ENCODE results near the gene EIF4E3.

EIF4E3 gene

GRCh38 chr3:71685686-71686085, 39.5 kb downstream of the EIF4E3 start:
- no peaks in the 10 kb centered on the region for H3K9me3 ChIP-seq (replicated peaks in 1 of 11)
- no peak overlapping the region for H3K4me2 ChIP-seq
- H4K20me1 ChIP-seq, result no peaks in the 10 kb centered on the region
- H3K4me3 ChIP-seq, result no peak overlapping the region
- no peak for TF ChIP-seq Cebpa-rat (IDR thresholded peaks at IDR 0.05)
- no peak overlapping the region for H3K9ac ChIP-seq
- no peaks in the 10 kb centered on the region for H3K27me3 ChIP-seq
- H3K4me1 ChIP-seq, result peaks cover 0 to 45% (median 15%) of the 10 kb centered on the region in 10 experiments; a peak in 17 of 20 replicates
- H3K36me3 ChIP-seq, result no peaks in the 10 kb centered on the region
- H3K27ac ChIP-seq, result no peak overlapping the region

GRCh38 chr3:71684757-71685386, 40.3 kb downstream of the EIF4E3 start:
- no peak overlapping the region for H3K4me3 ChIP-seq
- peak overlapping the region in 3 of 11 experiments; percentile 45 to 58 (median 50); a peak in 6 of 22 replicates for H3K4me2 ChIP-seq
- no peaks in the 10 kb centered on the region for H4K20me1 ChIP-seq
- no peak overlapping the region for H3K9ac ChIP-seq
- H3K27me3 ChIP-seq, result no peaks in the 10 kb centered on the region
- H3K36me3 ChIP-seq, result no peaks in the 10 kb centered on the region
- no peaks in the 10 kb centered on the region for H3K9me3 ChIP-seq (replicated peaks in 1 of 11)
- H3K4me1 ChIP-seq, result peaks cover 0 to 53% (median 18%) of the 10 kb centered on the region in 10 experiments; a peak in 17 of 20 replicates
- H3K27ac ChIP-seq, result no peak overlapping the region
- no peak for TF ChIP-seq Cebpa-rat (IDR thresholded peaks at IDR 0.05)

- Histone ChIP-seq H4K20me1 (no peaks in the 10 kb centered on the region), H3K27me3 (no peaks in the 10 kb centered on the region), H3K4me3 (no peak overlapping the region), H3K4me2 (peak overlapping the region in 3 of 11 experiments; percentile 45 to 58 (median 50); a peak in 6 of 22 replicates), H3K36me3 (no peaks in the 10 kb centered on the region), H3K9ac (no peak overlapping the region), H3K4me1 (peaks cover 0 to 54% (median 18%) of the 10 kb centered on the region in 10 experiments; a peak in 17 of 20 replicates), H3K9me3 (replicated peaks in 1 of 11) (no peaks in the 10 kb centered on the region), H3K27ac (no peak overlapping the region)
- TF ChIP-seq Cebpa-rat (IDR thresholded peaks at IDR 0.05), result no peak
Observed at GRCh38 chr3:71684046-71684756, 41.0 kb downstream of the EIF4E3 start.

GRCh38 chr3:71681224-71681668, 44.0 kb downstream of the EIF4E3 start:
- H3K9me3 ChIP-seq (replicated peaks in 1 of 11), result no peaks in the 10 kb centered on the region
- H3K27ac ChIP-seq, result peak overlapping the region in 8 of 11 experiments; percentile 15 to 72 (median 42); a peak in 10 of 22 replicates
- peak in 9 of 11 experiments; percentile 45 to 79 (median 66); a peak in 14 of 22 replicates for TF ChIP-seq Cebpa-rat (IDR thresholded peaks at IDR 0.05)
- H3K4me3 ChIP-seq, result no peak overlapping the region
- no peaks in the 10 kb centered on the region for H3K36me3 ChIP-seq
- no peaks in the 10 kb centered on the region for H3K27me3 ChIP-seq
- H3K4me2 ChIP-seq, result peak overlapping the region in 10 of 11 experiments; percentile 12 to 74 (median 48); a peak in 17 of 22 replicates
- no peaks in the 10 kb centered on the region for H4K20me1 ChIP-seq
- peak overlapping the region in 2 of 11 experiments; percentile 26 to 40; a peak in 2 of 22 replicates for H3K9ac ChIP-seq
- peaks cover 0 to 54% (median 18%) of the 10 kb centered on the region in 10 experiments; a peak in 17 of 20 replicates for H3K4me1 ChIP-seq

- Histone ChIP-seq H4K20me1 (no peaks in the 10 kb centered on the region), H3K27ac (peak overlapping the region in 1 of 11 experiments; percentile 23; a peak in 1 of 22 replicates), H3K9ac (no peak overlapping the region), H3K4me3 (no peak overlapping the region), H3K9me3 (replicated peaks in 1 of 11) (no peaks in the 10 kb centered on the region), H3K36me3 (no peaks in the 10 kb centered on the region), H3K4me2 (peak overlapping the region in 5 of 11 experiments; percentile 33 to 74 (median 63); a peak in 9 of 22 replicates), H3K4me1 (peaks cover 0 to 54% (median 18%) of the 10 kb centered on the region in 10 experiments; a peak in 17 of 20 replicates), H3K27me3 (no peaks in the 10 kb centered on the region)
- no peak for TF ChIP-seq Cebpa-rat (IDR thresholded peaks at IDR 0.05)
Observed at GRCh38 chr3:71680603-71681002, 44.6 kb downstream of the EIF4E3 start.

GRCh38 chr3:71676931-71677330, 48.3 kb downstream of the EIF4E3 start:
- no peak for TF ChIP-seq Cebpa-rat (IDR thresholded peaks at IDR 0.05)
- Histone ChIP-seq H3K4me1 (peaks cover 0 to 22% (median 16%) of the 10 kb centered on the region in 10 experiments; a peak in 17 of 20 replicates), H3K4me3 (no peak overlapping the region), H3K9ac (no peak overlapping the region), H3K4me2 (no peak overlapping the region), H3K27ac (no peak overlapping the region), H4K20me1 (no peaks in the 10 kb centered on the region), H3K9me3 (replicated peaks in 1 of 11) (no peaks in the 10 kb centered on the region), H3K36me3 (no peaks in the 10 kb centered on the region), H3K27me3 (no peaks in the 10 kb centered on the region)

- Histone ChIP-seq H3K4me1 (no peaks in the 10 kb centered on the region), H3K4me2 (no peak overlapping the region)
Observed at GRCh38 chr3:71673486-71673885, 51.7 kb downstream of the EIF4E3 start.

GRCh38 chr3:71672807-71673206, 52.4 kb downstream of the EIF4E3 start:
- Histone ChIP-seq H3K9ac (no peak overlapping the region), H3K36me3 (no peaks in the 10 kb centered on the region), H3K4me3 (no peak overlapping the region), H4K20me1 (no peaks in the 10 kb centered on the region), H3K9me3 (replicated peaks in 1 of 11) (peaks cover 0 to 5% (median 0%) of the 10 kb centered on the region in 11 experiments; a peak in 2 of 22 replicates), H3K27ac (no peak overlapping the region), H3K27me3 (no peaks in the 10 kb centered on the region), H3K4me2 (no peak overlapping the region), H3K4me1 (no peaks in the 10 kb centered on the region)
- no peak for TF ChIP-seq Cebpa-rat (IDR thresholded peaks at IDR 0.05)

More at GRCh38 chr3:71673486-71673885, 51.7 kb downstream of the EIF4E3 start:
- Histone ChIP-seq H3K9ac (no peak overlapping the region), H3K27me3 (no peaks in the 10 kb centered on the region), H3K27ac (no peak overlapping the region), H4K20me1 (no peaks in the 10 kb centered on the region), H3K36me3 (no peaks in the 10 kb centered on the region), H3K4me3 (no peak overlapping the region), H3K9me3 (replicated peaks in 1 of 11) (no peaks in the 10 kb centered on the region)
- no peak for TF ChIP-seq Cebpa-rat (IDR thresholded peaks at IDR 0.05)

- TF ChIP-seq Cebpa-rat (IDR thresholded peaks at IDR 0.05), result no peak
- no peak overlapping the region for H3K4me2 ChIP-seq
- H3K27ac ChIP-seq, result no peak overlapping the region
- H3K27me3 ChIP-seq, result no peaks in the 10 kb centered on the region
- no peak overlapping the region for H3K4me3 ChIP-seq
- H3K9me3 ChIP-seq (replicated peaks in 1 of 11), result peaks cover 0 to 7% (median 0%) of the 10 kb centered on the region in 11 experiments; a peak in 2 of 22 replicates
- H3K36me3 ChIP-seq, result no peaks in the 10 kb centered on the region
- no peak overlapping the region for H3K9ac ChIP-seq
- H3K4me1 ChIP-seq, result no peaks in the 10 kb centered on the region
- no peaks in the 10 kb centered on the region for H4K20me1 ChIP-seq
Observed at GRCh38 chr3:71672340-71672739, 52.9 kb downstream of the EIF4E3 start.
